ENCODE measurements around the gene PSD2. TPM values are rescaled to one million over a fixed set of nuclear protein-coding genes. Genes with fewer than 3 reads are reported as not detected.

Gene PSD2
- total RNA-seq, 1 experiment from 2014 or later = 0.79 TPM

DNA sequence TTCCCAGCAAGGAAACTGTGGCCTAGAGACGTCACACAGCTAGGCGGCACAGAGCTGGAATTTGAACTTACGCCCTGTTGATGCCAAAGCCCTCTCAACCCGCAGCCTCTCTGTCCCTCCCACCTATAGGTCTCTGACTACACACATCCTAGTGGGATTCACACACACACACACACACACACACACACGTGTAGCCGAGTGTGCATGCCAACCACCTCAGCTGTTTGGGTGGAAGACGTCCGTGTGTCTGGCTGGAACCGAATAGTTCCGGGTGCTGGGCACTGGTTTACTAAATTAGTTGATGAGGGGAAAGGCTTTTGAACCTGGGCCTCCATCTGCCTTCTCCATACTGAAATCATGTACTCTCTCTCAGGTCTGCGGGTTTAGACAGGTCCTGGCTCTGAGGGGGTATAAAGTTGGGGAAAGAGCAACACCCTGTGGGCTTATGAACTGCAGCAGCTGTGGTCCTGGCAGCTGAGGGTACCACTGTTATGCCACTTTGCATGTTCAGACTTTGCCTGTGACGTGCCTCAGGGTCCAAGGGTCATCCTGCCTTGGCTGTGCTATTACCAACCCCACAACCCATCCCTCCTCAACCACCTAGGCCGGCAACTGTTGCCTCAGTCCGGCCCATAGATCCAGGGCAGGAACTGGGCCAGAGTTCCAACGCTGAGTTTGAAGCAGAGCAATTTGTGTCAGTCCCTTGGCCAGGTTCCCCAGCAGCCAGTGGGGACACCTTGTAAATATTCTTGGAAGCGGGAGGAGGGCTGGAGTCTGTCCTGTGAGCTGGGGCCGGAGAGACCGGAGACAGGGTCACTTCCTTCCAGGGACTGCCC lies 50.5 kb downstream of the PSD2 start:
- H3K79me2 ChIP-seq (ENCODE audit: insufficient read depth, low read length) = no peaks in the 10 kb centered on the region
- H3K27ac ChIP-seq (ENCODE audit: low read depth, low read length) = no peak overlapping the region
- H3K27me3 ChIP-seq (ENCODE audit: insufficient read depth, low read length) = no peaks in the 10 kb centered on the region
- RAD21 ChIA-PET (ENCODE audit: low non-redundant PET in 1 of 2, low total read pairs in 2 of 2, uncharacterized antibody in 2 of 2, unreplicated experiment in 2 of 2) = no interaction called here
- TF ChIP-seq JUND (IDR thresholded peaks at IDR 0.05) = no peak
- TF ChIP-seq, protein P1, sequence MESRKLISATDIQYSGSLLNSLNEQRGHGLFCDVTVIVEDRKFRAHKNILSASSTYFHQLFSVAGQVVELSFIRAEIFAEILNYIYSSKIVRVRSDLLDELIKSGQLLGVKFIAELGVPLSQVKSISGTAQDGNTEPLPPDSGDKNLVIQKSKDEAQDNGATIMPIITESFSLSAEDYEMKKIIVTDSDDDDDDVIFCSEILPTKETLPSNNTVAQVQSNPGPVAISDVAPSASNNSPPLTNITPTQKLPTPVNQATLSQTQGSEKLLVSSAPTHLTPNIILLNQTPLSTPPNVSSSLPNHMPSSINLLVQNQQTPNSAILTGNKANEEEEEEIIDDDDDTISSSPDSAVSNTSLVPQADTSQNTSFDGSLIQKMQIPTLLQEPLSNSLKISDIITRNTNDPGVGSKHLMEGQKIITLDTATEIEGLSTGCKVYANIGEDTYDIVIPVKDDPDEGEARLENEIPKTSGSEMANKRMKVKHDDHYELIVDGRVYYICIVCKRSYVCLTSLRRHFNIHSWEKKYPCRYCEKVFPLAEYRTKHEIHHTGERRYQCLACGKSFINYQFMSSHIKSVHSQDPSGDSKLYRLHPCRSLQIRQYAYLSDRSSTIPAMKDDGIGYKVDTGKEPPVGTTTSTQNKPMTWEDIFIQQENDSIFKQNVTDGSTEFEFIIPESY (IDR thresholded peaks at IDR 0.05; ENCODE audit: extremely low read depth, insufficient replicate concordance, low read length) = no peak
- TF ChIP-seq RAD21 (IDR thresholded peaks at IDR 0.05; ENCODE audit: low read depth) = no peak
- no peak for TF ChIP-seq ZNF274 (IDR thresholded peaks at IDR 0.05; ENCODE audit: low read depth, low read length)
- TF ChIP-seq, protein P2, sequence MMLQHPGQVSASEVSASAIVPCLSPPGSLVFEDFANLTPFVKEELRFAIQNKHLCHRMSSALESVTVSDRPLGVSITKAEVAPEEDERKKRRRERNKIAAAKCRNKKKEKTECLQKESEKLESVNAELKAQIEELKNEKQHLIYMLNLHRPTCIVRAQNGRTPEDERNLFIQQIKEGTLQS (IDR thresholded peaks at IDR 0.05) = no peak
- TF ChIP-seq, protein P3, sequence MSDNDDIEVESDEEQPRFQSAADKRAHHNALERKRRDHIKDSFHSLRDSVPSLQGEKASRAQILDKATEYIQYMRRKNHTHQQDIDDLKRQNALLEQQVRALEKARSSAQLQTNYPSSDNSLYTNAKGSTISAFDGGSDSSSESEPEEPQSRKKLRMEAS (IDR thresholded peaks at IDR 0.05) = no peak
- no peak for TF ChIP-seq SP1 (IDR thresholded peaks at IDR 0.05; ENCODE audit: low read depth)
- no peak for TF ChIP-seq EZH2phosphoT487 (IDR thresholded peaks at IDR 0.05; ENCODE audit: borderline replicate concordance)
- no peak for TF ChIP-seq TCF7L2 (IDR thresholded peaks at IDR 0.05; ENCODE audit: borderline replicate concordance, extremely low read depth, insufficient read depth, insufficient read length)
- TF ChIP-seq CBX3 (IDR thresholded peaks at IDR 0.05; ENCODE audit: low read depth) = no peak
- no peak for TF ChIP-seq CEBPB (IDR thresholded peaks at IDR 0.05; ENCODE audit: low read depth)
- no peak for TF ChIP-seq SRF (IDR thresholded peaks at IDR 0.05; ENCODE audit: low read depth)
- TF ChIP-seq ZFX (IDR thresholded peaks at IDR 0.05) = no peak
- TF ChIP-seq, protein P4, sequence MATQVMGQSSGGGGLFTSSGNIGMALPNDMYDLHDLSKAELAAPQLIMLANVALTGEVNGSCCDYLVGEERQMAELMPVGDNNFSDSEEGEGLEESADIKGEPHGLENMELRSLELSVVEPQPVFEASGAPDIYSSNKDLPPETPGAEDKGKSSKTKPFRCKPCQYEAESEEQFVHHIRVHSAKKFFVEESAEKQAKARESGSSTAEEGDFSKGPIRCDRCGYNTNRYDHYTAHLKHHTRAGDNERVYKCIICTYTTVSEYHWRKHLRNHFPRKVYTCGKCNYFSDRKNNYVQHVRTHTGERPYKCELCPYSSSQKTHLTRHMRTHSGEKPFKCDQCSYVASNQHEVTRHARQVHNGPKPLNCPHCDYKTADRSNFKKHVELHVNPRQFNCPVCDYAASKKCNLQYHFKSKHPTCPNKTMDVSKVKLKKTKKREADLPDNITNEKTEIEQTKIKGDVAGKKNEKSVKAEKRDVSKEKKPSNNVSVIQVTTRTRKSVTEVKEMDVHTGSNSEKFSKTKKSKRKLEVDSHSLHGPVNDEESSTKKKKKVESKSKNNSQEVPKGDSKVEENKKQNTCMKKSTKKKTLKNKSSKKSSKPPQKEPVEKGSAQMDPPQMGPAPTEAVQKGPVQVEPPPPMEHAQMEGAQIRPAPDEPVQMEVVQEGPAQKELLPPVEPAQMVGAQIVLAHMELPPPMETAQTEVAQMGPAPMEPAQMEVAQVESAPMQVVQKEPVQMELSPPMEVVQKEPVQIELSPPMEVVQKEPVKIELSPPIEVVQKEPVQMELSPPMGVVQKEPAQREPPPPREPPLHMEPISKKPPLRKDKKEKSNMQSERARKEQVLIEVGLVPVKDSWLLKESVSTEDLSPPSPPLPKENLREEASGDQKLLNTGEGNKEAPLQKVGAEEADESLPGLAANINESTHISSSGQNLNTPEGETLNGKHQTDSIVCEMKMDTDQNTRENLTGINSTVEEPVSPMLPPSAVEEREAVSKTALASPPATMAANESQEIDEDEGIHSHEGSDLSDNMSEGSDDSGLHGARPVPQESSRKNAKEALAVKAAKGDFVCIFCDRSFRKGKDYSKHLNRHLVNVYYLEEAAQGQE (IDR thresholded peaks at IDR 0.05; ENCODE audit: low read depth) = no peak
- TF ChIP-seq ELF1 (IDR thresholded peaks at IDR 0.05; ENCODE audit: borderline replicate concordance, low read depth) = no peak
- no peak for TF ChIP-seq POLR2A (IDR thresholded peaks at IDR 0.05; ENCODE audit: borderline replicate concordance, extremely low read depth, insufficient read depth, insufficient read length)
- TF ChIP-seq, protein P5, sequence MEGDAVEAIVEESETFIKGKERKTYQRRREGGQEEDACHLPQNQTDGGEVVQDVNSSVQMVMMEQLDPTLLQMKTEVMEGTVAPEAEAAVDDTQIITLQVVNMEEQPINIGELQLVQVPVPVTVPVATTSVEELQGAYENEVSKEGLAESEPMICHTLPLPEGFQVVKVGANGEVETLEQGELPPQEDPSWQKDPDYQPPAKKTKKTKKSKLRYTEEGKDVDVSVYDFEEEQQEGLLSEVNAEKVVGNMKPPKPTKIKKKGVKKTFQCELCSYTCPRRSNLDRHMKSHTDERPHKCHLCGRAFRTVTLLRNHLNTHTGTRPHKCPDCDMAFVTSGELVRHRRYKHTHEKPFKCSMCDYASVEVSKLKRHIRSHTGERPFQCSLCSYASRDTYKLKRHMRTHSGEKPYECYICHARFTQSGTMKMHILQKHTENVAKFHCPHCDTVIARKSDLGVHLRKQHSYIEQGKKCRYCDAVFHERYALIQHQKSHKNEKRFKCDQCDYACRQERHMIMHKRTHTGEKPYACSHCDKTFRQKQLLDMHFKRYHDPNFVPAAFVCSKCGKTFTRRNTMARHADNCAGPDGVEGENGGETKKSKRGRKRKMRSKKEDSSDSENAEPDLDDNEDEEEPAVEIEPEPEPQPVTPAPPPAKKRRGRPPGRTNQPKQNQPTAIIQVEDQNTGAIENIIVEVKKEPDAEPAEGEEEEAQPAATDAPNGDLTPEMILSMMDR (IDR thresholded peaks at IDR 0.05 in 2 of 3, conservative IDR thresholded peaks at IDR 0.05 in 1 of 3; ENCODE audit: borderline replicate concordance in 1 of 3, insufficient read depth in 1 of 3, low read depth in 2 of 3, low read length in 2 of 3) = no peak
- TF ChIP-seq SIN3A (IDR thresholded peaks at IDR 0.05; ENCODE audit: low read depth) = no peak
- TF ChIP-seq EGR1 (IDR thresholded peaks at IDR 0.05; ENCODE audit: low read depth) = no peak
- no peak for TF ChIP-seq FOSL1 (IDR thresholded peaks at IDR 0.05; ENCODE audit: low read depth)
- H3K4me2 ChIP-seq (ENCODE audit: low read length) = no peak overlapping the region
- no peak overlapping the region for H2AFZ ChIP-seq (ENCODE audit: low read depth, low read length, poor library complexity, severe bottlenecking)
- H4K20me1 ChIP-seq (ENCODE audit: insufficient read depth) = no peaks in the 10 kb centered on the region
- POLR2A ChIA-PET = no interaction called here
- no TSS peak for BruUV-seq (replicated peaks)
- H3K9ac ChIP-seq (ENCODE audit: low read length) = no peak overlapping the region
- ATAC-seq (no peak), DNase-seq (ENCODE audit: low read depth, low spot score) (no peak)
- H3K9me3 ChIP-seq (ENCODE audit: control insufficient read depth in 1 of 2, insufficient read depth in 1 of 2, low read depth in 1 of 2, low read length in 2 of 2) = no peaks in the 10 kb centered on the region
- no peaks in the 10 kb centered on the region for H3K9me2 ChIP-seq (ENCODE audit: insufficient read depth)
- no peak overlapping the region for H3K4me3 ChIP-seq (replicated peaks in 1 of 2; ENCODE audit: low read depth in 1 of 2, low read length in 2 of 2)
- peaks cover 0 to 21% of the 10 kb centered on the region in 2 experiments; a peak in 2 of 4 replicates for H3K4me1 ChIP-seq (ENCODE audit: control insufficient read depth in 1 of 2, insufficient read depth in 2 of 2, low read length in 2 of 2)
- intact Hi-C loops (cut with micrococcal nuclease) = loop anchor here (10.0 kb wide), 2 partner anchors 211 to 309 kb away; no protein-coding TSS in a partner anchor
- CTCF ChIA-PET = interaction anchor here (1.4 kb wide), 1 partner anchor 59 kb away, joined by 8 read pairs; no protein-coding TSS in a partner anchor
- H3K36me3 ChIP-seq (ENCODE audit: control insufficient read depth in 1 of 2, insufficient read depth in 2 of 2, low read length in 2 of 2) = no peaks in the 10 kb centered on the region
